SU-DHL-6 (cell line): ENCODE measurements around the gene ADGRD1.

Experiments
- CTCF ChIP-seq: fragments of 200-600 bp; sonication (generic); IDR thresholded peaks from one replicate; pipeline ENCODE4 v1.5.1; 2017; ENCODE audit warnings: antibody characterized with exemption, mild to moderate bottlenecking, low read length, moderate library complexity; ENCODE audit not compliant: insufficient read depth, poor library complexity, severe bottlenecking
- EZH2phosphoT487 ChIP-seq: fragments of 200-600 bp; sonication (generic), shearing (Covaris generic); conservative IDR thresholded peaks from 2 replicates; pipeline ENCODE4 v1.6.1; 2018; ENCODE audit warnings: mild to moderate bottlenecking, antibody characterized with exemption, low read length, moderate library complexity, mixed read lengths

- no peak for TF ChIP-seq CTCF
- no peak for TF ChIP-seq EZH2phosphoT487
These were observed 198.9 kb downstream of the ADGRD1 start for GRCh38 chr12:131152587-131152986.
